Esophagus muscularis mucosa (tissue), 3 donors: ENCODE data around the gene UGDH.

ENCODE experiments used
- POLR2A ChIP-seq: fragments of 450-650 bp; IDR thresholded peaks from one replicate; pipeline ENCODE4 v1.6.1; 2017; ENCODE audit warnings: antibody characterized with exemption, moderate library complexity, mild to moderate bottlenecking, low read depth
- TF ChIP-seq, protein P1 (sequence below), 3 experiments: fragments of 200-600 bp in 2 of 3; fragments of 450-650 bp in 1 of 3; sonication (generic) in 2 of 3; IDR thresholded peaks; one replicate each; pipeline ENCODE4 v1.5.1; 2017 to 2019; ENCODE audit warnings: antibody characterized with exemption in 3 of 3, mild to moderate bottlenecking in 2 of 3, moderate library complexity in 1 of 3

DNA sequence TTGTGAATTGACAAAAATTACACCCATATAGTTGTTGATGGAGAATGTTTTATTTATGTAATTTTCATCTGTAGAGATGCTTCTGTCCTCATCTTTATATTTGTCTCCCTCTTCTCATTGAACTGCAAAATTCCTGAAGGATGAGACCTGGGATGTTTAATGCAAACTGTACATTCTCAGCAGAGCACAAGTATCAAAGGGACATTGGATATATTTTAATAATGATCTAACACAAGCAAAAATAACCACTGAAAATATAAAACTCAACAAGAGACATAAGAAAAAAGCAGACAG, 28.6 kb downstream of the UGDH start:
- TF ChIP-seq, protein P1, sequence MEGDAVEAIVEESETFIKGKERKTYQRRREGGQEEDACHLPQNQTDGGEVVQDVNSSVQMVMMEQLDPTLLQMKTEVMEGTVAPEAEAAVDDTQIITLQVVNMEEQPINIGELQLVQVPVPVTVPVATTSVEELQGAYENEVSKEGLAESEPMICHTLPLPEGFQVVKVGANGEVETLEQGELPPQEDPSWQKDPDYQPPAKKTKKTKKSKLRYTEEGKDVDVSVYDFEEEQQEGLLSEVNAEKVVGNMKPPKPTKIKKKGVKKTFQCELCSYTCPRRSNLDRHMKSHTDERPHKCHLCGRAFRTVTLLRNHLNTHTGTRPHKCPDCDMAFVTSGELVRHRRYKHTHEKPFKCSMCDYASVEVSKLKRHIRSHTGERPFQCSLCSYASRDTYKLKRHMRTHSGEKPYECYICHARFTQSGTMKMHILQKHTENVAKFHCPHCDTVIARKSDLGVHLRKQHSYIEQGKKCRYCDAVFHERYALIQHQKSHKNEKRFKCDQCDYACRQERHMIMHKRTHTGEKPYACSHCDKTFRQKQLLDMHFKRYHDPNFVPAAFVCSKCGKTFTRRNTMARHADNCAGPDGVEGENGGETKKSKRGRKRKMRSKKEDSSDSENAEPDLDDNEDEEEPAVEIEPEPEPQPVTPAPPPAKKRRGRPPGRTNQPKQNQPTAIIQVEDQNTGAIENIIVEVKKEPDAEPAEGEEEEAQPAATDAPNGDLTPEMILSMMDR (IDR thresholded peaks at IDR 0.05): no peak
- no peak for TF ChIP-seq POLR2A
